ENCODE results near the gene RANBP17.
"Not testable (repeated sequence)": the region's sequence is repeated elsewhere in the genome, so short reads cannot be mapped to it uniquely, and the experiment has no call there.

RANBP17 gene

GRCh38 chr5:170861917-170862766 is at the start of gene RANBP17:
RANBP17 (plus strand) TSS chr5:170862018.
- no peak for DNase-seq (ENCODE audit: low read depth in 2 of 2)

GRCh38 chr5:170813231-170813630 is 48.6 kb upstream of the RANBP17 start:
- no peak for DNase-seq (ENCODE audit: low read depth in 2 of 2)

- no peak for DNase-seq (ENCODE audit: low read depth in 2 of 2)
These were observed 44.6 kb upstream of the RANBP17 start for GRCh38 chr5:170817195-170817594.

GRCh38 chr5:170818232-170818631 is 43.6 kb upstream of the RANBP17 start:
- no peak for DNase-seq (ENCODE audit: low read depth in 2 of 2)

GRCh38 chr5:170819824-170820223 is 42.0 kb upstream of the RANBP17 start:
- no peak for DNase-seq (ENCODE audit: low read depth in 2 of 2)

- no peak for DNase-seq (ENCODE audit: low read depth in 2 of 2)
These were observed 40.5 kb upstream of the RANBP17 start for GRCh38 chr5:170821257-170821800.

- no peak for DNase-seq (ENCODE audit: low read depth in 2 of 2)
These were observed 35.7 kb upstream of the RANBP17 start for GRCh38 chr5:170826117-170826516.

GRCh38 chr5:170832241-170832640 is 29.6 kb upstream of the RANBP17 start:
- DNase-seq (ENCODE audit: low read depth in 2 of 2) = no peak

- not testable (repeated sequence) for DNase-seq (ENCODE audit: low read depth in 2 of 2)
These were observed 27.8 kb upstream of the RANBP17 start for GRCh38 chr5:170833981-170834380.

GRCh38 chr5:170836226-170836625 is 25.6 kb upstream of the RANBP17 start:
- DNase-seq (ENCODE audit: low read depth in 2 of 2) = no peak

- DNase-seq (ENCODE audit: low read depth in 2 of 2) = no peak
These were observed 17.9 kb upstream of the RANBP17 start for GRCh38 chr5:170843870-170844269.

- no peak for DNase-seq (ENCODE audit: low read depth in 2 of 2)
These were observed 17.2 kb upstream of the RANBP17 start for GRCh38 chr5:170844651-170845050.

GRCh38 chr5:170846416-170846815 is 15.4 kb upstream of the RANBP17 start:
- DNase-seq (ENCODE audit: low read depth in 2 of 2) = no peak

GRCh38 chr5:170846846-170847245 is 15.0 kb upstream of the RANBP17 start:
- no peak for DNase-seq (ENCODE audit: low read depth in 2 of 2)

GRCh38 chr5:170848033-170848432 is 13.8 kb upstream of the RANBP17 start:
- no peak for DNase-seq (ENCODE audit: low read depth in 2 of 2)

GRCh38 chr5:170849374-170849773 is 12.4 kb upstream of the RANBP17 start:
- no peak for DNase-seq (ENCODE audit: low read depth in 2 of 2)

GRCh38 chr5:170854566-170854965 is 7.3 kb upstream of the RANBP17 start:
- DNase-seq (ENCODE audit: low read depth in 2 of 2) = no peak

- DNase-seq (ENCODE audit: low read depth in 2 of 2) = no peak
These were observed 4.8 kb upstream of the RANBP17 start for GRCh38 chr5:170857066-170857465.

- no peak for DNase-seq (ENCODE audit: low read depth in 2 of 2)
These were observed 1.4 kb upstream of the RANBP17 start for GRCh38 chr5:170860415-170860814.

GRCh38 chr5:170860818-170861666 is 776 bp upstream of the RANBP17 start:
- DNase-seq (ENCODE audit: low read depth in 2 of 2) = no peak

GRCh38 chr5:170861667-170861916 is 226 bp upstream of the RANBP17 start:
- no peak for DNase-seq (ENCODE audit: low read depth in 2 of 2)

- no peak for DNase-seq (ENCODE audit: low read depth in 2 of 2)
These were observed 1.8 kb downstream of the RANBP17 start for GRCh38 chr5:170863646-170864045.

GRCh38 chr5:170865622-170866021 is 3.8 kb downstream of the RANBP17 start:
- no peak for DNase-seq (ENCODE audit: low read depth in 2 of 2)
